G401 (cell line): ENCODE results near the gene FGD5. TPM values are rescaled to one million over a fixed set of nuclear protein-coding genes. Genes with fewer than 3 reads are reported as not detected.
A peak's percentile ranks its signal among the peaks of the same experiment; 100 is the strongest.

Source experiments
- DNase-seq: peaks from one replicate; pipeline ENCODE4 v3.0.0-alpha.2; 2015; ENCODE audit warnings: low spot score
- in situ Hi-C: cut with HindIII; loops from 2 replicates; pipeline ENCODE4 v1.10.0; 2016; ENCODE audit warnings: low sequenced_read_pairs, mixed read lengths
- total RNA-seq: library from RNA; depleted of rRNA; stranded (reverse); fragments of >200 nt; shearing (Covaris generic); gene quantifications from 2 replicates; pipeline ENCODE4 v1.2.3, GENCODE V29; 2014

The FGD5 gene
- total RNA-seq, 1 experiment from 2014 or later, result 0.58 TPM

DNA sequence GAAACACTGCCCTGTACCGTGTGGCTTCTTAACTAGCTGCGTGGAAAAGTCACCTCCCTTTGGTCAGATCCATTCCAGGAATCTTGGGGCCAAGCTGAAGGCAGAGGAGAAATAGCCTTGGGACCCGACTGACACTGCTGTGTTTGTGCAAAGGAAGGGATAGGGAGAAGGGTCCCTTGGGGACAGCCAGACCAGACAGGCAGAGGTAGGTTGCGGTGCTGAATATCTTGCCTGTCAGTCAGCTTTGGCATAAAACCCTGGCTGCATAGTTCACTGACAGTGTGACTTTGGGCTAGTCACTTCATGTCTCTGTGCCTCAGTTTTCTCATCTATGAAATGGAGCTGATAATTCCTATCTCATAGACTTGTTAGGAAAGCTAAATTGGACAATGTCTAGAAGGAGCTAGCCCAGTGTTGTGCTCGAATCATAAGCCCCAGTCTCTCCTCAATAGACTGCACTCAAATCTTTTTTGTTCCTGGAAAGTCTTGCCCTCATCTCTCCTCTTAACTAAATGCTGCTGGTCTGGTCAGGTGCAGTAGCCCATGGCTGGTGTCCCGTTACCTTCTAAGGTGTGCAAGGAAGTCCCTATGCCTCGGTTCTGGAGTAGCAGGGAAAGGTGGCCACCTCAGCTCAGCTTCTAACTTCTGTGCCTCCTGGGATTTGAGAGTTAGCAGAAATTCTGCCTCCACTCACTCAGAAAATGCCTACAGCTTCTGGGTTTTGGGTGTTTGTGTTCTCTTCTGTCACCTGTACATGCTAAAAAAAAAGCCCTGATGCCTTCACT lies 25.8 kb downstream of the FGD5 start:
- in situ Hi-C loops, result no loop called here
- DNase-seq, result no peak

DNA sequence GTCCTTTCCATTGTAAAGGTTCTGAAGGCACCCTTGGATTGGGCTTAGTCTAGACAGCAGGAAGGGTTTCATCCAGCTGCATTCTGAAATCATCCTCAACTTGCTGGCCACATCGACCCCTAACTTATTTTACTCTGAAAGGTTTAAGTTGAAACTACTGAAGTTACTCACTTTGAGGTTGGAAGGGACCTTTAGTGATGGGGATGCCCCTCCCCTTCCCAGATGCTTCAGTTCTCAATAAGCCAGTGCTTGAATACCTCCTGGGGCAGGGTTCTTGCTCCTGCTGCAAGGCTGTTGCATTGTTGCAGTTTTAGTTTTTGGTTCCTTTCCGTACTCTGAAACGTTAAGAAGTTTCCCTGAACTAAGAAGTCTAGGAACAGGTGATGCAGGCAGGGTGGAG lies 26.4 kb downstream of the FGD5 start:
- in situ Hi-C loops, result no loop called here

DNA sequence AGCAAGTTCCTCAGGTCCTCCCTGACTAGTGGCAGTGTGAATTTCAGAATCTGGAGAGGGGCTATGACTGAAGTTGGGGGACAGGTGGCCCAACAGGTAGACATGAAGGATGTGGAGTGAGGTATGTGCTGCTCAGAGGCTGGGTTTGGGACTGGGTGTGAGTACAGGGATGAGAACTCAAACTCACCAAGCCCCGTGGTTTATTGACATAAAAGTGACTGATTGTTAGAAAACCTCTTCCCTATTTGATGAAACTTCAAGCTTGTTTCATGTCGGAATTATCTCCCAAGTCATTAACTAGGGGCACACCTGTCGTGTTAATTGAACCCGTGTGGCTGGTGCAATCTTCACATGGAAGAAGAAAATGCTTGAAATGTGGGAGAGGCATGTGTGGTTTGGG lies 27.1 kb downstream of the FGD5 start:
- in situ Hi-C loops, result no loop called here

More for the DNA sequence above, 26.4 kb downstream of the FGD5 start:
- no peak for DNase-seq

GRCh38 chr3:14846226-14846880 lies 27.6 kb downstream of the FGD5 start:
- peak; percentile 4 for DNase-seq
- in situ Hi-C loops, result no loop called here

More for the DNA sequence above, 27.1 kb downstream of the FGD5 start:
- DNase-seq, result no peak

DNA sequence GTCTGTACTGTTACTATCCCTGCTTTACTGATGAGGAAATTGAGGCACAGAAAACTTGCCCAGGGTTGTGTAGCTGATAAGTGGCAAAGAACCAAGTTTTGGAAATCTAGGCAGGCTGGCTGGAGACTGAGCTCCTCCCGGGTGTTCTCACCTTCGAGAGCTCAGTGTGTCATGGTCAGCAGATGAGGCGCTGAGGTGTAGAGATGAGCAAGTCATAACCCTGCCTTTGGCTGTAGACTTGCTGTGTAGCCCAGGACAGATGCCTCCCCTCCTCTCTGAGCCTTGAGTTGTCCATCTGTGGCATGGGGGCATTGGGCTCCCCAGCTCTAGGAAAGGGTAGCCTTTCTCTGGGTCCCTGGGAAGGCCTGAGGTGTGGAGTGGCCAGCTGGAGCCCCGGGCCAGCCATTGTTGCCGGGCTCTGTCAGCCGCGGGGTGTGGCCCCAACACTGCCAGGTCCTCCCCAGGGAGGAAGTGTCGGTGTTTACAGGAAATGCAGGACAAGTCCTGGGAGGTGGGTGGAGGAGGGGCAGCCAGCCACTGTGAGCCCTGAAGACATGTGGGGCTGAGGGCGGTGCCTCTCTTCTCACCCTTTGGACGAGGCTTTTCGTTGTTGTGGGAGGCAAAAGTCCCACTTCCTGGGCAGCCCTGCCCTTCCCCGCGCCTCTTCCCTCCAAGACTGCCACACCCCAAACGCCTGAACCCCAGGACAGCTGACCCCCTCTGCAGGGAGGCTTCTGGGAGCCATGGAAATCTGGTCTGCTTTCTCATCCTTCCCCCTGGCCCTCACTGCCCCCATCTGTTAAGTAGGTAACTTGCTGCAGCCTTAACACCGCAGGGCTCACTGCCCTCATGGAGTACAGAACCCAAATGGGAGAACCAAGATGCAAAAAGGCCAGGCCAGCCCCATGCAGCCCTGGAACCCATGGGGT lies 29.1 kb downstream of the FGD5 start:
- DNase-seq, result no peak

DNA sequence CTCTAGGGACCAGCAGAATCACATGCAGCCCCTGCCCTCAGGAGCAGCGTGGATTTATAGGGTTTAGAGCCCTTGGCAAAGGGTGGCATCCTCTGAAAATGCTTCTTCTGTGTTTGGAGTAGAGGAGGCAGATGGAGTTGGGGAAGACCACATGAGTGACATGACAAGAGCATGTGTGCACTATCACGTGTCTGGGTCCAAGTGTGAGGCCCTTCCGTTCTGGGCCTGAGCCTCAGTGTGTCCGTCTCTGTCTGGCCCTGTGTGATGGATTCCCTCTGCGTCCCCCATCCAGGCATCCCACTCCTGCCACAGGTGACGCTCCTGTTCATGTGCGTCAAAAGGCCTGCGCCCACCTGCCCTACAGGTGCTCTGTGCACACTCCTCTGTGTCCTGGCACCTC lies 30.1 kb downstream of the FGD5 start:
- DNase-seq, result no peak
- in situ Hi-C loops, result no loop called here

More for the DNA sequence above, 29.1 kb downstream of the FGD5 start:
- in situ Hi-C loops, result no loop called here

DNA sequence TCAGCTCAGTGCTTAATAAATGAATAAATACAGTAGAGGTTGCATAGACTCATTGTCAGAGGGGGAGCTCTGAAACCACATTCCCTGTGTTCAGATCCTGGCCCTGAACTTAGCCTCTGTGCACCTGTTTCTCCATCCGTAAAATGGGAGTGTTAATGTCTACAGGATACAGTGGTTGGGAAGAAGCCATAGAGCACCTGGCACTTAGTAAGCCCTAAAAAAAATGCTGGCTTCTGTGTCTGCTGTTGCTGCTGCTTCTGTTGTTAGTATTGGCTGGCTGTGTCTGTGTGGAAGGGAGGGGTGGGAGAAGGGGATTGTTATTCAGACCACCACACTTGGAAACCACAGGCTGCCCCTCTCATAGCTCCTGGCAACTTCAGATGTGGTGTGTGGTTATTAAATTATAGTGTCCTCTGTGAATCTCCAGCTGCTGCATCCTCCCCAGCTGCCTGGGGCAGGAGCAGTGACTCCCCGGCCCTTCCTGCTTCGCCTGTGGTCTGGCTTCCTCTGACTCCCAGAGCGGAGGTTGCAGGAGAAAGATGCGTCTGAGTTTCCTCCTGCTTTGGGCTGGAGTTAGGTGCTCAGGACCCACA lies 31.0 kb downstream of the FGD5 start:
- in situ Hi-C loops, result no loop called here

DNA sequence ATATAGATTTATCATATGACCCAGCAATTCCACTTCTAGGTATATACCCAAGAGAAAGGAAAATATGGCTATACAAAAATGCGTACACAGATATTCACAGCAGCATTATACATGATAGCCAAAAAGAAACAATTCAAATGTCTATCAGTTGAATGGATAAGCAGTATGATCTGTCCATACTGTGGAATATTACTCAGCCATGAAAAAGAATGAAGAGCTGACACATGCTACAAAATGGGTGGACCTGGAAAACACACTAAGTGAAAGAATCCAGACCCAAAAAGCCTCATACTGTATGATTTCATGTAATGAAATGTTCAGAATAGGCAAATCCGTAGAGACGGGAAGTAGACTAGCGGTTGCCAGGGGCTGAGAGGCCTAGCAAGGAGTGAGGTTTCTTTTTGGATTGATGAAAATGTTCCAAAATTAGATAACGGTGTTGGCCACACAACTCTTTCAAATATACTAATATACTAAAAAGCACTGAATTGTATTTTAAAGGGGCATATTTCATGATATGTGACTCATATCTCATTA lies 33.4 kb downstream of the FGD5 start:
- in situ Hi-C loops, result no loop called here
- DNase-seq, result no peak

More for the DNA sequence above, 31.0 kb downstream of the FGD5 start:
- no peak for DNase-seq

- no peak for DNase-seq
- in situ Hi-C loops, result no loop called here
These were observed 34.0 kb downstream of the FGD5 start for GRCh38 chr3:14852717-14853116.

- in situ Hi-C loops, result no loop called here
- DNase-seq, result no peak
These were observed 34.6 kb downstream of the FGD5 start for GRCh38 chr3:14853271-14853951.

- in situ Hi-C loops, result no loop called here
- DNase-seq, result no peak
These were observed 38.7 kb downstream of the FGD5 start for GRCh38 chr3:14857506-14857905.

- in situ Hi-C loops, result no loop called here
- DNase-seq, result no peak
These were observed 39.3 kb downstream of the FGD5 start for GRCh38 chr3:14858105-14858504.

DNA sequence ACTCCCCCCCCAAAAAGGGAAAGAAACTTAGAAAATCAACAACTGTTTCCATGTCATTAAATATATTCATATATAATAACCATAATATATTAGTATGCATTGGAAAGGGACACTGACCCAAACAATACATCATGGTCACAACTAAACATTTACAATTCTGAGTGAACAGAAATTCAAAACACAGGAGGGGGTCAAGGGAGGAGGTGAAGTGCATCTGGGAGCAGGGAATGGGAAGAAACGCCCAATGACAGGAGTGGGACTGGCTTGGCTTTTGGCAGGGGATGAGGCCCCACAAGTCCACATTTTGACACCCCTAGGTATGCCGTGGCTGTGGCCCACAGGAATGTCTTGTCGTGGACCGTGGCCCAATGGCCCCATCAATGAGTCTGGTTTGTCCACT lies 41.1 kb downstream of the FGD5 start:
- in situ Hi-C loops, result no loop called here
- no peak for DNase-seq

GRCh38 chr3:14861031-14861430 lies 42.3 kb downstream of the FGD5 start:
- no peak for DNase-seq
- in situ Hi-C loops, result no loop called here

DNA sequence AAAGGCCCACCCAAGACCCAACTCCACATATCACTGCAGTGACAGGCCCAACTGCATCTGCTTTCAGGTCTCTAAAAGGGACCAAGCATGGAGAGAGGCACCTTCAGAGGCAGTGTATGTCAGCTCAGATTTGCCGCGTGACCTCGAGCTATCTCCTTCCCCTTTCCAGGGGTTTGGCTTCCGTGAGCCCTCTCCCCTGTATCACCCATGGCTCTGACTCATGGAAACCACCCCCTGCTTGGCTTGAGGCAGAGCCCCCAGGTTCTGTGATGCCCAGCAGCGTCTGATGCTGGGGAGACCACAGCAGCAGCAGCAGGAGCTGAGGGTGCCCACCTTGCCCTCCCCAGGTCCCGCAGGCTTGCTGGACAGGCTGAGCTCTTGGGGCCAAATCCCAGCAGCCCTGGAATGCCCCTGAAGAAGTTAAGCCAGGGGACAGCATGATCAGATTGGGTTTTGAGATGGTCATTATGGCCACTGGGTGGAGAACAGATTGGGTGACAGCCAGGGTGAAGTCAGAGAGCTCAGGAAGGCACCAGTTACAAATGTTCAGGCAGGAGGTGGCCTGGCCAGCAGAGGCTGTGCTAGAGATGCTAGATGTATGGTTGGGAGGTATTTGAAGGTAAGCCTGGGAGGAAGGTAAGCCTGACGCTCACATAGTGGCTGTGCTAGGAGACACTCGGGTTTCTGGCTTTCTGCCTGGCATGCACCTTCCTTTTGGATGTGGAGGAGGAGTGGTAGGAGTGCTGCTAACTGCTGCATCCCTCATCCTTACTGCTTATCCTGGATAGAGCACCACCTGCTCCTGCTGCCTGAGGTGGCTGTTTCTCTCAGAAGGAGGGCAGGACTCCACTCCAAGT lies 42.9 kb downstream of the FGD5 start:
- DNase-seq, result no peak
- in situ Hi-C loops, result no loop called here

GRCh38 chr3:14862303-14862660 lies 43.5 kb downstream of the FGD5 start:
- in situ Hi-C loops, result no loop called here
- no peak for DNase-seq

DNA sequence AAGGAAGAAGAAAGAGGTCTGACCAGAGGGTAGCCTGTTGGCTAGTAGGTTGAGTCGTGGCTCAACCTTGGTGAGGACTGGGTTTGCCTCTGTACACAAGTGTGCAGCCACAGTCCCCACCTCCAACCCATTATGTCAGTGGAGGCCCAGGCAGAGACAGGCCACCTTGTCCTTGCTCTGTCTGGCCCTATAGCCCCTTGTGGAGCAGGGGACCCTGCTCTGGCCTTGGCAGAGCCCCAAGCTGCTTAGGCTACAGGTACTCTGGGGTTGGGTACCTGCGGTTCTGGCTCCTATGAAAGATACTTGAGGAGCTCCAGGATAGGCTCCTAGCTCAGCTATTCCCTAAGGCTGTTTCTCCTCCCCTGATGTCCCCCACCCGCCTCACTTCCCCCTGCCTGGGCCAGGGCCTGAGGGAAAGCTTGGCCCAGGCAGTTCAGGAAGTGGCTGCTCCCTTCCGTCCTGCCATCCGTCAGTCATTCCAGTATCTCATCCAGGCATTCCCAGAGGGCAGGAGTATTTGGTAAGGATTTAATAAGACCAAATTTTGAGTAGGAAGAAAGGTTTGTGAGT lies 44.0 kb downstream of the FGD5 start:
- in situ Hi-C loops, result no loop called here

More for the DNA sequence above, 44.0 kb downstream of the FGD5 start:
- no peak for DNase-seq
